Esophagus muscularis mucosa (tissue), 4 donors: ENCODE results near the gene PPFIBP1. TPM values are rescaled to one million over a fixed set of nuclear protein-coding genes. Genes with fewer than 3 reads are reported as not detected.
"Not testable (repeated sequence)": the region's sequence is repeated elsewhere in the genome, so short reads cannot be mapped to it uniquely, and the experiment has no call there.

Source experiments
- DNase-seq: peaks from one replicate; pipeline ENCODE4 v3.0.0-alpha.2; 2017; ENCODE audit errors: extremely low spot score
- H3K27ac ChIP-seq, 4 donors: fragments of 200-600 bp; sonication (generic); replicated peaks in 1 of 4; 1 replicate in 3 of 4; 2 replicates in 1 of 4; pipeline ENCODE4 v1.5.1; 2016 to 2019; ENCODE audit warnings: mild to moderate bottlenecking in 1 of 4
- H3K27me3 ChIP-seq, 4 donors: fragments of 200-600 bp; sonication (generic); one replicate each; pipeline versions ENCODE4 v1.5.1 to v1.6.0; 2016 to 2019
- H3K36me3 ChIP-seq, 4 donors: fragments of 200-600 bp; sonication (generic); one replicate each; pipeline ENCODE4 v1.5.1; 2016 to 2019
- H3K4me1 ChIP-seq, 4 donors: fragments of 200-600 bp; sonication (generic); one replicate each; pipeline ENCODE4 v1.5.1; 2016 to 2019
- H3K4me3 ChIP-seq, 4 donors: fragments of 200-600 bp; sonication (generic); 1 replicate in 2 of 4; 2 replicates in 2 of 4; pipeline ENCODE4 v1.5.1; 2016 to 2019; ENCODE audit warnings: mild to moderate bottlenecking in 4 of 4, moderate library complexity in 1 of 4
- H3K9me3 ChIP-seq, 4 donors: fragments of 200-600 bp; sonication (generic); 1 replicate in 3 of 4; 2 replicates in 1 of 4; pipeline ENCODE4 v1.5.1; 2016 to 2019
- EP300 ChIP-seq: sonication (generic); formaldehyde crosslinking; IDR thresholded peaks from one replicate; pipeline ENCODE4 v1.6.1; 2017; ENCODE audit warnings: antibody characterized with exemption
- POLR2A ChIP-seq: fragments of 450-650 bp; IDR thresholded peaks from one replicate; pipeline ENCODE4 v1.6.1; 2017; ENCODE audit warnings: antibody characterized with exemption, moderate library complexity, mild to moderate bottlenecking, low read depth
- POLR2AphosphoS5 ChIP-seq, 2 donors: sonication (generic); formaldehyde crosslinking; IDR thresholded peaks; one replicate each; pipeline ENCODE4 v1.6.1; 2017; ENCODE audit warnings: antibody characterized with exemption in 2 of 2
- WGBS: methylation state at CpG from one replicate; pipeline ENCODE4 v1.1.5; 2018; 5-methylcytosine and 5-hydroxymethylcytosine counted together
- intact Hi-C: fragments of 100-400 bp; cut with DNase I; formaldehyde crosslinking; loops from one replicate; pipeline ENCODE4 v1.15.1; 2023
- total RNA-seq, 4 donors: library from RNA; depleted of rRNA; stranded (reverse); fragments of >200 nt; gene quantifications; one replicate each; pipeline versions ENCODE4 v1.1.0 to v1.2.1, GENCODE V29; 2016
- TF ChIP-seq, protein P1 (sequence below), 3 experiments: fragments of 200-600 bp in 2 of 3; fragments of 450-650 bp in 1 of 3; sonication (generic) in 2 of 3; IDR thresholded peaks; one replicate each; pipeline ENCODE4 v1.5.1; 2017 to 2019; ENCODE audit warnings: antibody characterized with exemption in 3 of 3, mild to moderate bottlenecking in 2 of 3, moderate library complexity in 1 of 3

PPFIBP1 gene
- total RNA-seq, 4 donors from 2014 or later, result 53.2 to 79.0 (median 66.5) TPM

GRCh38 chr12:27631813-27632491 is 107.9 kb downstream of the PPFIBP1 start:
- WGBS, result 50% methylated on average over 2 of the region's 2 CpGs
- intact Hi-C loops, result loop anchor here (5.0 kb wide), 1 partner anchor 195 kb away; no protein-coding TSS in a partner anchor
- TF ChIP-seq, protein P1, sequence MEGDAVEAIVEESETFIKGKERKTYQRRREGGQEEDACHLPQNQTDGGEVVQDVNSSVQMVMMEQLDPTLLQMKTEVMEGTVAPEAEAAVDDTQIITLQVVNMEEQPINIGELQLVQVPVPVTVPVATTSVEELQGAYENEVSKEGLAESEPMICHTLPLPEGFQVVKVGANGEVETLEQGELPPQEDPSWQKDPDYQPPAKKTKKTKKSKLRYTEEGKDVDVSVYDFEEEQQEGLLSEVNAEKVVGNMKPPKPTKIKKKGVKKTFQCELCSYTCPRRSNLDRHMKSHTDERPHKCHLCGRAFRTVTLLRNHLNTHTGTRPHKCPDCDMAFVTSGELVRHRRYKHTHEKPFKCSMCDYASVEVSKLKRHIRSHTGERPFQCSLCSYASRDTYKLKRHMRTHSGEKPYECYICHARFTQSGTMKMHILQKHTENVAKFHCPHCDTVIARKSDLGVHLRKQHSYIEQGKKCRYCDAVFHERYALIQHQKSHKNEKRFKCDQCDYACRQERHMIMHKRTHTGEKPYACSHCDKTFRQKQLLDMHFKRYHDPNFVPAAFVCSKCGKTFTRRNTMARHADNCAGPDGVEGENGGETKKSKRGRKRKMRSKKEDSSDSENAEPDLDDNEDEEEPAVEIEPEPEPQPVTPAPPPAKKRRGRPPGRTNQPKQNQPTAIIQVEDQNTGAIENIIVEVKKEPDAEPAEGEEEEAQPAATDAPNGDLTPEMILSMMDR (IDR thresholded peaks at IDR 0.05), result no peak
- TF ChIP-seq POLR2A, result no peak
- no peak for TF ChIP-seq EP300
- TF ChIP-seq POLR2AphosphoS5 (IDR thresholded peaks at IDR 0.05), result no peak
- Histone ChIP-seq H3K4me3 (no peak overlapping the region), H3K9me3 (no peaks in the 10 kb centered on the region), H3K27ac (no peak overlapping the region), H3K4me1 (peaks cover 10 to 32% (median 22%) of the 10 kb centered on the region in 4 donors), H3K36me3 (peaks cover 0 to 20% (median 5%) of the 10 kb centered on the region in 4 donors), H3K27me3 (no peaks in the 10 kb centered on the region)
- no peak for DNase-seq

- 57% methylated on average over 7 of the region's 7 CpGs for WGBS
- no peaks in the 10 kb centered on the region for H3K27me3 ChIP-seq
- H3K36me3 ChIP-seq, result peaks cover 0 to 20% (median 5%) of the 10 kb centered on the region in 4 donors
- H3K27ac ChIP-seq, result no peak overlapping the region
- TF ChIP-seq POLR2A (no peak), EP300 (no peak)
- TF ChIP-seq, protein P1 (IDR thresholded peaks at IDR 0.05), result peak; percentile 58 to 68 (median 62)
- intact Hi-C loops, result no loop called here
- peaks cover 2 to 32% (median 9%) of the 10 kb centered on the region in 4 donors for H3K4me1 ChIP-seq
- no peak for DNase-seq
- H3K4me3 ChIP-seq, result no peak overlapping the region
- no peaks in the 10 kb centered on the region for H3K9me3 ChIP-seq
These were observed 111.5 kb downstream of the PPFIBP1 start for GRCh38 chr12:27635349-27635972.

GRCh38 chr12:27636569-27636968 is 112.6 kb downstream of the PPFIBP1 start:
- H3K27ac ChIP-seq, H3K4me3 ChIP-seq, H3K9me3 ChIP-seq, DNase-seq, intact Hi-C loops, H3K27me3 ChIP-seq: not testable (repeated sequence)
- H3K4me1 ChIP-seq, result peaks cover 2 to 39% (median 9%) of the 10 kb centered on the region in 4 donors
- 83% methylated on average over 4 of the region's 4 CpGs for WGBS
- H3K36me3 ChIP-seq, result peaks cover 0 to 20% (median 5%) of the 10 kb centered on the region in 4 donors

DNA sequence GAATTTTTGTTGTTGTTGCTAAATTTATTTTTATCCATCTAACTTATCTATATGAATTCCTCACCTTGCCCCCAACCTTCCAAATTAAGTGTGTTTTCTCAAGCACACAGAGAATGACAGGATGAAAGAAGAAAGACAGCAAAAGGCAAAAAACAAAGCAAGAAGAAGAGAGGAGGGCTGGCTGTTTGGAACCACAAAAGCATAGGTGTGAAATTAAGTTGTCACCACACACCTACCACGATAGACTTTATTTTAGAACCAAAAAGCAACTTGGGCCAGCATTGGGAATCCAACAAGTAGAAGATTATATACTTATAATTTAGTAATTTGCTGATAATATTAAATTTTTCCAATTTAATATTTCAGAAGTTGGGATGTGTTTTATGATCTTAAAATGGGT is 113.5 kb downstream of the PPFIBP1 start:
- 94% methylated on average over 1 of the region's 1 CpG for WGBS
- H3K27ac ChIP-seq, result no peak overlapping the region
- no peaks in the 10 kb centered on the region for H3K9me3 ChIP-seq
- intact Hi-C loops, result no loop called here
- no peak for TF ChIP-seq POLR2A
- TF ChIP-seq POLR2AphosphoS5 (IDR thresholded peaks at IDR 0.05), result no peak
- TF ChIP-seq, protein P1 (IDR thresholded peaks at IDR 0.05), result no peak
- no peak for TF ChIP-seq EP300
- no peak overlapping the region for H3K4me3 ChIP-seq
- H3K27me3 ChIP-seq, result no peaks in the 10 kb centered on the region
- peaks cover 0 to 20% (median 5%) of the 10 kb centered on the region in 4 donors for H3K36me3 ChIP-seq
- peaks cover 0 to 33% (median under 1%) of the 10 kb centered on the region in 4 donors for H3K4me1 ChIP-seq
- no peak for DNase-seq

- no peak for TF ChIP-seq POLR2A
- no peak for TF ChIP-seq EP300
- TF ChIP-seq, protein P1 (IDR thresholded peaks at IDR 0.05), result no peak
- TF ChIP-seq POLR2AphosphoS5 (IDR thresholded peaks at IDR 0.05), result no peak
- Histone ChIP-seq H3K27me3 (no peaks in the 10 kb centered on the region), H3K4me3 (no peak overlapping the region), H3K36me3 (peaks cover 0 to 17% (median 5%) of the 10 kb centered on the region in 4 donors), H3K9me3 (no peaks in the 10 kb centered on the region), H3K27ac (no peak overlapping the region), H3K4me1 (peaks cover 2 to 26% (median 3%) of the 10 kb centered on the region in 4 donors)
- WGBS, result 82% methylated on average over 3 of the region's 3 CpGs
- intact Hi-C loops, result no loop called here
- no peak for DNase-seq
These were observed 115.3 kb downstream of the PPFIBP1 start for GRCh38 chr12:27639265-27639664.

DNA sequence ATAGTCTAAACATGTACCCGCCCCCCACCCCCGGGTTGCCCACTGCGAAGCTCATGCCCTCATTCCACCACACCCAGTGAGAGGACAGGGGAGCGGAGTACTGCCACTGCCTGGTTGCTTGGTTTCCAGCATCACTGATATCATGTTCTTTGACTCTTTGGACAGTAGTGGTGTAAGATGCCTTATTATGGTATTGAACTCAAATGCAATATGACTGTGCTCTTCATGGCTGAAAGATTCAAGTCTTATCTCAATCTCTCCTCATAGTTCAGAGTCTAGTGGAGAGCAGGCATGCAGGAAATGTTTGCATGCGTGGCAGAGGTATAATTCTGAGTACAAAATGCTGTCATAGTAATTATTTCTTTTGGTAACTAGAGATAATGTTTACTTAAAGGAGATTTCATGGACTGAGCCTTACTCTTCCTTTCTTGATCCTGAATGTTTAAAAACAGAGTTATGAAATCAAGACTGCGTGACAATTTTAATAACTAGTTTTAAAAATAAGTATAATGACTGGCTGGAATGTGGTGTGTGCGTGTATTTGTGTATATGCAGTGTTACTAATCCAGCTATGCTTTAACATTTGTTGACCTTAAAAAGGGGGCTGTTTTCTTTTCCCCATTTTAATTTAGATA is 116.7 kb downstream of the PPFIBP1 start:
- DNase-seq, H3K9me3 ChIP-seq, H3K27me3 ChIP-seq, H3K36me3 ChIP-seq, intact Hi-C loops, H3K27ac ChIP-seq, H3K4me3 ChIP-seq: not testable (repeated sequence)
- H3K4me1 ChIP-seq, result peaks cover 7 to 28% (median 10%) of the 10 kb centered on the region in 4 donors
- 80% methylated on average over 6 of the region's 7 CpGs for WGBS

DNA sequence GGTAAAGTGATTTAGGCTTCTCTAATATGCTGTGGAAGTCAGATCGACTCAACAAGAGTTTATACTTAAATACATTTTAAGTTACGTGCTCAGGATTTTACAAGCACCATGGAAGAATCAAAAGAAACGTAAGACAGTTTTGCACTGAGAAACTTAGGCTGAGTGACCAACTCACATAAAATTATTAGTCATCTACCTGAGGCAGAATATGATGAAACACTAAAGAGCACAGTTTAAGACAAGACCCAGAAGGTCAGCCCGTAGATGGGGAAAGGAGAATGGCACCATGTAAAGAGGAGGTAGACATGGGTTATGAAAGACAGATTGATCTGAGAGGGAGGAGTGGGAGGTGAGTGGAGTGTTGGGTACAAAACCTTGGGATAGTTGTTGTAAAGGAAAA is 118.4 kb downstream of the PPFIBP1 start:
- H3K9me3 ChIP-seq, H3K27me3 ChIP-seq, DNase-seq, intact Hi-C loops, H3K27ac ChIP-seq, H3K4me3 ChIP-seq: not testable (repeated sequence)
- H3K4me1 ChIP-seq, result peaks cover 7 to 28% (median 10%) of the 10 kb centered on the region in 4 donors
- WGBS, result 93% methylated on average over 4 of the region's 4 CpGs
- peaks cover 0 to 12% (median 7%) of the 10 kb centered on the region in 4 donors for H3K36me3 ChIP-seq
